ENCODE measurements around the gene GDPGP1.
"Not testable (repeated sequence)": the region's sequence is repeated elsewhere in the genome, so short reads cannot be mapped to it uniquely, and the experiment has no call there.

The GDPGP1 gene

GRCh38 chr15:90293040-90293810 is 59.2 kb downstream of the GDPGP1 start:
- not testable (repeated sequence) for H2BK12ac ChIP-seq (ENCODE audit: low read length); H3K27me3 ChIP-seq (ENCODE audit: control insufficient read depth in 3 of 3, insufficient read depth in 3 of 3, low read depth in 1 of 3, low read length in 3 of 3); H3K4me2 ChIP-seq (ENCODE audit: insufficient read depth, low read length, poor library complexity, severe bottlenecking); H2BK120ac ChIP-seq (ENCODE audit: low read depth, low read length); H2AFZ ChIP-seq (ENCODE audit: low read length); H3K9me3 ChIP-seq (replicated peaks in 1 of 2; ENCODE audit: control insufficient read depth in 2 of 2, insufficient read depth in 1 of 2, low read depth in 1 of 2, low read length in 2 of 2); H3K27ac ChIP-seq (replicated peaks; ENCODE audit: low read length); H3K4me3 ChIP-seq (ENCODE audit: low read length in 2 of 2); H3K4me1 ChIP-seq (ENCODE audit: control insufficient read depth in 2 of 2, insufficient read depth in 1 of 2, low read depth in 1 of 2, low read length in 2 of 2); H2BK5ac ChIP-seq (ENCODE audit: low read length); H3K14ac ChIP-seq (ENCODE audit: low read length); H3K4ac ChIP-seq (ENCODE audit: low read length); H4K91ac ChIP-seq (ENCODE audit: low read depth, low read length, poor library complexity); H3K79me1 ChIP-seq (ENCODE audit: low read depth, low read length); H2BK15ac ChIP-seq (ENCODE audit: low read length); H2AK5ac ChIP-seq (ENCODE audit: low read depth, low read length); H3K36me3 ChIP-seq (replicated peaks in 1 of 2; ENCODE audit: control insufficient read depth in 2 of 2, insufficient read depth in 2 of 2, low read length in 2 of 2)
- peak; percentile 54 for DNase-seq (ENCODE audit: low spot score)
- Histone ChIP-seq H3K23ac (ENCODE audit: low read depth, low read length, poor library complexity) (peak overlapping the region; percentile 35), H3K18ac (ENCODE audit: low read length) (peak overlapping the region; percentile 58), H4K8ac (ENCODE audit: low read depth, low read length) (peak overlapping the region; percentile 20), H3K9ac (ENCODE audit: low read depth, low read length, poor library complexity) (peak overlapping the region; percentile 37)
- WGBS, 2 donors (ENCODE audit: extremely low coverage in 2 of 2, insufficient read length in 2 of 2, insufficient replicate concordance in 1 of 2), result no CpG with 5 or more reads among the region's 13 CpGs

GRCh38 chr15:90294159-90294558 is 60.1 kb downstream of the GDPGP1 start:
- Histone ChIP-seq H2AFZ (ENCODE audit: low read length) (no peak overlapping the region), H2AK5ac (ENCODE audit: low read depth, low read length) (no peak overlapping the region), H3K36me3 (replicated peaks in 1 of 2; ENCODE audit: control insufficient read depth in 2 of 2, insufficient read depth in 2 of 2, low read length in 2 of 2) (no peaks in the 10 kb centered on the region), H3K23ac (ENCODE audit: low read depth, low read length, poor library complexity) (no peak overlapping the region), H3K18ac (ENCODE audit: low read length) (no peak overlapping the region), H3K4me2 (ENCODE audit: insufficient read depth, low read length, poor library complexity, severe bottlenecking) (no peak overlapping the region), H2BK12ac (ENCODE audit: low read length) (no peak overlapping the region), H3K27me3 (ENCODE audit: control insufficient read depth in 3 of 3, insufficient read depth in 3 of 3, low read depth in 1 of 3, low read length in 3 of 3) (no peaks in the 10 kb centered on the region), H3K27ac (replicated peaks; ENCODE audit: low read length) (no peak overlapping the region), H3K4me3 (ENCODE audit: low read length in 2 of 2) (no peak overlapping the region), H3K4ac (ENCODE audit: low read length) (no peak overlapping the region), H3K79me1 (ENCODE audit: low read depth, low read length) (peaks cover 1% of the 10 kb centered on the region), H2BK120ac (ENCODE audit: low read depth, low read length) (no peak overlapping the region), H4K8ac (ENCODE audit: low read depth, low read length) (no peak overlapping the region), H4K91ac (ENCODE audit: low read depth, low read length, poor library complexity) (no peak overlapping the region), H2BK5ac (ENCODE audit: low read length) (no peak overlapping the region), H3K9me3 (replicated peaks in 1 of 2; ENCODE audit: control insufficient read depth in 2 of 2, insufficient read depth in 1 of 2, low read depth in 1 of 2, low read length in 2 of 2) (peaks cover 0 to 5% of the 10 kb centered on the region in 2 donors), H3K9ac (ENCODE audit: low read depth, low read length, poor library complexity) (no peak overlapping the region), H3K4me1 (ENCODE audit: control insufficient read depth in 2 of 2, insufficient read depth in 1 of 2, low read depth in 1 of 2, low read length in 2 of 2) (no peaks in the 10 kb centered on the region), H3K14ac (ENCODE audit: low read length) (no peak overlapping the region), H2BK15ac (ENCODE audit: low read length) (no peak overlapping the region)
- DNase-seq (ENCODE audit: low spot score), result no peak
- WGBS, 2 donors (ENCODE audit: extremely low coverage in 2 of 2, insufficient read length in 2 of 2, insufficient replicate concordance in 1 of 2), result no CpG with 5 or more reads among the region's 6 CpGs

DNA sequence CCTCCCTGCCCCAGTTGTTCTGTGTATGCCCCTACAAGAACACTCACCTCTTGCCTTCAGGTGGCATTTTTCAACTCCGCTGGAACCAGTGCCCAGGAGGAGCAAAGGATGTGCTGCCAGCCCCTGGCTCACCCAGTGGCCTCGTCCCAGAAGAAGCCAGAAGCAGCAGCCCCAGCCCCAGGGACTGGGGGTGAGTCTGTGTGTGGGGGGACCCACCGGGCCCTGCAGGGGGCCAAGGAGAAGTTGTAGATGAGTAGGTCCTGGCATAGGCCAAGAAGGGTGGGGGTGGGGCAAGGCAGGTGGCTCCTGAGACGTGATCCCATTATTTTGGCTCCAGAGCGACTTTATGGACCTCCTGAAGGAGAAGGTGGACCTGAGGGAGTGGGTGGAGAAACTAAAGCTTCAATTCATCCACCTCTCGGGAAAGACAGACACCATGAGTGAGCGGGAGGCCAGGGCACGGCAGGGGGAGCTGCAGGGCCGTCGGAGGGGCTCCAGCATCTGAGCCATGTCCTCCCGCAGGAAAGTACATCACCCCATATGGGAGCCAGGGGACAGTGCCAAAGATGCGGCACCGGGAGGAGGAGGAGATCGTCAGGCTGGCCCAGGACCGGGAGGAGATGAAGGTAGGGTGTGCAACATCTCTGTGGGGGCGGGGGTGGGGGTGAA is 60.7 kb downstream of the GDPGP1 start:
- Histone ChIP-seq H3K9ac (ENCODE audit: low read depth, low read length, poor library complexity) (no peak overlapping the region), H2BK120ac (ENCODE audit: low read depth, low read length) (no peak overlapping the region), H2BK15ac (ENCODE audit: low read length) (no peak overlapping the region), H3K27me3 (ENCODE audit: control insufficient read depth in 3 of 3, insufficient read depth in 3 of 3, low read depth in 1 of 3, low read length in 3 of 3) (no peaks in the 10 kb centered on the region), H3K23ac (ENCODE audit: low read depth, low read length, poor library complexity) (peak overlapping the region; percentile 65), H2BK5ac (ENCODE audit: low read length) (no peak overlapping the region), H3K79me1 (ENCODE audit: low read depth, low read length) (peaks cover 1% of the 10 kb centered on the region), H3K36me3 (replicated peaks in 1 of 2; ENCODE audit: control insufficient read depth in 2 of 2, insufficient read depth in 2 of 2, low read length in 2 of 2) (no peaks in the 10 kb centered on the region), H2BK12ac (ENCODE audit: low read length) (no peak overlapping the region), H4K8ac (ENCODE audit: low read depth, low read length) (no peak overlapping the region), H3K4me3 (ENCODE audit: low read length in 2 of 2) (no peak overlapping the region), H3K18ac (ENCODE audit: low read length) (peak overlapping the region; percentile 70), H2AFZ (ENCODE audit: low read length) (no peak overlapping the region), H2AK5ac (ENCODE audit: low read depth, low read length) (peak overlapping the region; percentile 43), H4K91ac (ENCODE audit: low read depth, low read length, poor library complexity) (no peak overlapping the region), H3K4ac (ENCODE audit: low read length) (no peak overlapping the region), H3K4me2 (ENCODE audit: insufficient read depth, low read length, poor library complexity, severe bottlenecking) (no peak overlapping the region), H3K14ac (ENCODE audit: low read length) (no peak overlapping the region), H3K4me1 (ENCODE audit: control insufficient read depth in 2 of 2, insufficient read depth in 1 of 2, low read depth in 1 of 2, low read length in 2 of 2) (no peaks in the 10 kb centered on the region), H3K9me3 (replicated peaks in 1 of 2; ENCODE audit: control insufficient read depth in 2 of 2, insufficient read depth in 1 of 2, low read depth in 1 of 2, low read length in 2 of 2) (peaks cover 0 to 5% of the 10 kb centered on the region in 2 donors), H3K27ac (replicated peaks; ENCODE audit: low read length) (no peak overlapping the region)
- WGBS, 2 donors (ENCODE audit: extremely low coverage in 2 of 2, insufficient read length in 2 of 2, insufficient replicate concordance in 1 of 2), result no CpG with 5 or more reads among the region's 16 CpGs
- no peak for DNase-seq (ENCODE audit: low spot score)

- H3K4me3 ChIP-seq (ENCODE audit: low read length in 2 of 2), result no peak overlapping the region
- H3K9me3 ChIP-seq (replicated peaks in 1 of 2; ENCODE audit: control insufficient read depth in 2 of 2, insufficient read depth in 1 of 2, low read depth in 1 of 2, low read length in 2 of 2), result peaks cover 0 to 5% of the 10 kb centered on the region in 2 donors
- H2BK5ac ChIP-seq (ENCODE audit: low read length), result no peak overlapping the region
- no peak overlapping the region for H4K8ac ChIP-seq (ENCODE audit: low read depth, low read length)
- H3K27ac ChIP-seq (replicated peaks; ENCODE audit: low read length), result no peak overlapping the region
- H2BK12ac ChIP-seq (ENCODE audit: low read length), result no peak overlapping the region
- H3K14ac ChIP-seq (ENCODE audit: low read length), result no peak overlapping the region
- peaks cover 1% of the 10 kb centered on the region for H3K79me1 ChIP-seq (ENCODE audit: low read depth, low read length)
- H2AK5ac ChIP-seq (ENCODE audit: low read depth, low read length), result no peak overlapping the region
- H2BK120ac ChIP-seq (ENCODE audit: low read depth, low read length), result no peak overlapping the region
- peak overlapping the region; percentile 45 for H2AFZ ChIP-seq (ENCODE audit: low read length)
- no peak overlapping the region for H4K91ac ChIP-seq (ENCODE audit: low read depth, low read length, poor library complexity)
- H3K4me1 ChIP-seq (ENCODE audit: control insufficient read depth in 2 of 2, insufficient read depth in 1 of 2, low read depth in 1 of 2, low read length in 2 of 2), result no peaks in the 10 kb centered on the region
- H3K4me2 ChIP-seq (ENCODE audit: insufficient read depth, low read length, poor library complexity, severe bottlenecking), result no peak overlapping the region
- WGBS, 2 donors (ENCODE audit: extremely low coverage in 2 of 2, insufficient read length in 2 of 2, insufficient replicate concordance in 1 of 2), result no CpG with 5 or more reads among the region's 10 CpGs
- no peak overlapping the region for H3K4ac ChIP-seq (ENCODE audit: low read length)
- H3K9ac ChIP-seq (ENCODE audit: low read depth, low read length, poor library complexity), result peak overlapping the region; percentile 70
- H3K36me3 ChIP-seq (replicated peaks in 1 of 2; ENCODE audit: control insufficient read depth in 2 of 2, insufficient read depth in 2 of 2, low read length in 2 of 2), result no peaks in the 10 kb centered on the region
- no peaks in the 10 kb centered on the region for H3K27me3 ChIP-seq (ENCODE audit: control insufficient read depth in 3 of 3, insufficient read depth in 3 of 3, low read depth in 1 of 3, low read length in 3 of 3)
- peak overlapping the region; percentile 70 for H3K18ac ChIP-seq (ENCODE audit: low read length)
- H2BK15ac ChIP-seq (ENCODE audit: low read length), result no peak overlapping the region
- no peak overlapping the region for H3K23ac ChIP-seq (ENCODE audit: low read depth, low read length, poor library complexity)
- no peak for DNase-seq (ENCODE audit: low spot score)
These were observed 61.2 kb downstream of the GDPGP1 start for GRCh38 chr15:90295270-90295648.

Data from neuronal stem cell (in vitro differentiated cells).